Omental fat pad (tissue), 4 donors: Measurements from ENCODE around the gene METTL15. TPM values are rescaled to one million over a fixed set of nuclear protein-coding genes. Genes with fewer than 3 reads are reported as not detected.
"Not testable (repeated sequence)": the region's sequence is repeated elsewhere in the genome, so short reads cannot be mapped to it uniquely, and the experiment has no call there.

ENCODE experiments used
- ATAC-seq: fragments of 150-250 bp; one replicate; pipeline ENCODE4 v1.9.1; 2016; ENCODE audit warnings: mild to moderate bottlenecking, moderate library complexity; ENCODE audit not compliant: low FRiP score
- DNase-seq: peaks from one replicate; pipeline ENCODE4 v3.0.0-alpha.2; 2019; ENCODE audit warnings: low spot score
- total RNA-seq, 4 donors: library from RNA; depleted of rRNA; stranded (reverse); fragments of >200 nt; gene quantifications; one replicate each; pipeline ENCODE4 v1.1.0, GENCODE V29; 2016
- TF ChIP-seq, protein P1 (sequence below), 3 donors: fragments of 450-650 bp; IDR thresholded peaks; one replicate each; pipeline ENCODE4 v1.5.1; 2016 to 2017; ENCODE audit warnings: antibody characterized with exemption in 3 of 3, mild to moderate bottlenecking in 3 of 3, moderate library complexity in 2 of 3

Gene METTL15
- total RNA-seq, 4 donors from 2014 or later, result 4.9 to 11.8 (median 9.4) TPM

DNA sequence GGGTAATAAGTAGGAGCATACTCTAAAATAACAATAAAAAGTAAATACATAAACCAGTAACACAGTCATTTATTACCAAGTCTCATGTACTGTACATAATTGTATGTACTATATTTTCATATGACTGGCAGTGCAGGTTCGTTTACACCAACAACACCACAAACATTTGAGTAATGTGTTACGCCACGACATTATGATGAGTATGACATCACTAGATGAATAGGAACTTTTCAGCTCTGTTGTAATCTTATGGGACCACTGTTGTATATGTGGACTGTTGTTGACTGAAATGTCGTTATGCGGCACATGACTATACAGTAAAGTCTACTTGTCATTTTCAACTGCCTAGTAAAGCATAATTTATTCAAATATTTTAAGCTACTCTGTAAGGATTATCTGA lies 18.8 kb upstream of the METTL15 start:
- TF ChIP-seq, protein P1, sequence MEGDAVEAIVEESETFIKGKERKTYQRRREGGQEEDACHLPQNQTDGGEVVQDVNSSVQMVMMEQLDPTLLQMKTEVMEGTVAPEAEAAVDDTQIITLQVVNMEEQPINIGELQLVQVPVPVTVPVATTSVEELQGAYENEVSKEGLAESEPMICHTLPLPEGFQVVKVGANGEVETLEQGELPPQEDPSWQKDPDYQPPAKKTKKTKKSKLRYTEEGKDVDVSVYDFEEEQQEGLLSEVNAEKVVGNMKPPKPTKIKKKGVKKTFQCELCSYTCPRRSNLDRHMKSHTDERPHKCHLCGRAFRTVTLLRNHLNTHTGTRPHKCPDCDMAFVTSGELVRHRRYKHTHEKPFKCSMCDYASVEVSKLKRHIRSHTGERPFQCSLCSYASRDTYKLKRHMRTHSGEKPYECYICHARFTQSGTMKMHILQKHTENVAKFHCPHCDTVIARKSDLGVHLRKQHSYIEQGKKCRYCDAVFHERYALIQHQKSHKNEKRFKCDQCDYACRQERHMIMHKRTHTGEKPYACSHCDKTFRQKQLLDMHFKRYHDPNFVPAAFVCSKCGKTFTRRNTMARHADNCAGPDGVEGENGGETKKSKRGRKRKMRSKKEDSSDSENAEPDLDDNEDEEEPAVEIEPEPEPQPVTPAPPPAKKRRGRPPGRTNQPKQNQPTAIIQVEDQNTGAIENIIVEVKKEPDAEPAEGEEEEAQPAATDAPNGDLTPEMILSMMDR (IDR thresholded peaks at IDR 0.05), result no peak
- ATAC-seq (no peak), DNase-seq (no peak)

DNA sequence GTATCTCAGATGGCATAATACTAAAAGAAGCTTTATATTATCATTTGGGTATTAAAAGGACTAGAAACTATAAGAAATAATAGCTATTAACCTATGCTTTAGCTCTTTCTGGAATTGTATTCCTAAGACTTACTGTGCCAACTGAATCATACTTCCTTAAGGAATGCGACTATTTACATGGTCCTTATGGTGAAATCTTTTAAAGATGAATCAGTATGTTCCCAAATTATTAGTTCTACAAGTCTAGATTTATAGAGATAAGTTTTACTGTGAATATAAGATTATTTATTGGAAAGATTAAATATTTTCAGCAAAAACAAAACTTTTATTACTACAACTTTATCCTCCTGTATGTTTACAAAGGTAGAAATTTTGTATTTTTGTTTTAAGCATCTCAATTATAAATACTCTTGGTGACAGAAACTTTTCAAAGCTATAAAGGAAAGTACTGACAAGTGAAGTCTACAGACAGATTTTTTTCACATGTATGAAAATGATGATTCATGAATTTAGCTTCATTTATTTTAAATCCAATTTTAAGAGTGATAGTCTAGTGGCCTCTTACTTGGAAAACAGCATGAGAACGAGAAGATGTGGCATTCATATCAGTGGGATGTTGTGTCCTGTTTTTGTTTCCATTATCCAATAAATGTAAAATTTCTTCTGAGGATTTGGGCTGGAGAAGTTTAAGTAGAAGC lies 18.0 kb upstream of the METTL15 start:
- DNase-seq, result no peak
- no peak for ATAC-seq
- TF ChIP-seq, protein P1 (IDR thresholded peaks at IDR 0.05), result no peak

DNA sequence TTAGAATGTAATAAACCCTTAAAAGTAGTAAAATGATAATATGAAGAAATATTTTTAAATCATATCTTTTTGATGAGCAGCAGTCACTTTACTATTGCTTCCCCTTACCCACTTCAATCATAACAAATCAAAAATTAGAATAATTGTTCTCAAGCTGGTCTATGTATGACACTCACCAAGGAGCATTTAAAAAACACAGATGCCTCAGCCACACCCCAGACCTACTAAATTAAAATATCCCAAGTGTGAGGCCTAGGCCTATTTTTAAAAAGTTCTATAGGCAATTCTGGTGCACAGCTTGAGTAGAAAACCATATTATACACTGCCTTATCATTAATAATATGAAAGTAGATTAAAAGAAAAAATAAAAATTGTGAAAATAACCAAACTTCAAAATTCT lies 15.4 kb upstream of the METTL15 start:
- ATAC-seq, result no peak
- TF ChIP-seq, protein P1 (IDR thresholded peaks at IDR 0.05), result no peak
- no peak for DNase-seq

DNA sequence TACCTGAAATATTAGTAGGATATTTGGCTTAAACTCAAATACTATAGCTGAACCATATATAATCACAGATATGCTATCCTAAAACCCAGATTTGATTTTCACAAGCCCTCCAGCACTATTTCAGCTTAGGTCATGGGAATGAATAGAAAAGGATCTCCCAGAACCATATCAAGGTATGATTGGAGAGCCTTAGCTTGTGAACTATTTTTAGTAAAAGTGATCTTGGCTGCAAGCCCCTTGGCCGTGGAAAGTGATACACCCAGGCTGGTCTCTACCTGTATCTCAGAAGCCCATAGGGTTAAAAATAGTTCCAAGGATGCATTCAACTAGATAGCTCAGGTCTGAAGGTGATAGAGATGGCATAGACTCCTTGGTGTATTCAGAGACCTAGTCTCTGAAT lies 9.9 kb upstream of the METTL15 start:
- ATAC-seq, result no peak
- TF ChIP-seq, protein P1 (IDR thresholded peaks at IDR 0.05), result no peak
- no peak for DNase-seq

DNA sequence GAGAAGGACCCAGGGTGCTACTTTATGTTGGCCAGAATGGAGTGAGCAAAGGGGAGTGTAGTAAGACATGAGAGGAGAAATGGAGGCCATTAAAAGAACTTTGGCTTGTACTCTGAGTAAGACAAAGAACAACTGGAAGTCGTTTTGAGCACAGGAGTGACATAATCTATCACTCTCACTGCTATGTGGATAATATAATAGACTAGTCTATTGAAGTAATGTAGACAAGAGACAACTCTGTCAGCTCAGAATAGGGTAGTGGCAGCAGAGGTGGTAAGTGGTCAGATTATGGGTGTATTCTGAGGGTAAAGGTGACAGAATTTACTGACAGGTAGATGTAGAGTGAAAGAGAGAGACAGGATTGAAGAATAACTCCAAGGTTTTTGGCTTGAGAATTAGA lies 8.5 kb upstream of the METTL15 start:
- no peak for ATAC-seq
- TF ChIP-seq, protein P1 (IDR thresholded peaks at IDR 0.05), result no peak
- DNase-seq, result no peak

DNA sequence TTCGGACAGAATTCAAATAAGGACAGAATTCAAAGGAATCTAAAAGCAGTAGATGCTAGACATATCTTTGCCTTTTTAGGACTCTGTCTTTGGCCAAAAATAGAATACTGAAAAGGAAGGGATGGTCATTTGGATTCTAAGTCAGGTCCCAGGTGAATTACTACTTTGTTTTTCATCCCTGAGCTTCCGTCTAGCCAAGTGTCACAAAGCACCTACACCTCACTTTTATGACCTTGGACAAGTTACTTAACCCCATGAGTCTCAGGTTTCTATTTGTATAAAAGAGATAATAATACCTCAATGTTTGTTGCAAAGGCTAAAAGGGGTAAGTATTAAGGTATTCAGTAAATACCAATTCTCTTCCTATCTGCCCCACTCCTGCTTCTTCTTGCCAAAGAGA lies 7.5 kb upstream of the METTL15 start:
- ATAC-seq (no peak), DNase-seq (no peak)
- TF ChIP-seq, protein P1 (IDR thresholded peaks at IDR 0.05), result no peak

DNA sequence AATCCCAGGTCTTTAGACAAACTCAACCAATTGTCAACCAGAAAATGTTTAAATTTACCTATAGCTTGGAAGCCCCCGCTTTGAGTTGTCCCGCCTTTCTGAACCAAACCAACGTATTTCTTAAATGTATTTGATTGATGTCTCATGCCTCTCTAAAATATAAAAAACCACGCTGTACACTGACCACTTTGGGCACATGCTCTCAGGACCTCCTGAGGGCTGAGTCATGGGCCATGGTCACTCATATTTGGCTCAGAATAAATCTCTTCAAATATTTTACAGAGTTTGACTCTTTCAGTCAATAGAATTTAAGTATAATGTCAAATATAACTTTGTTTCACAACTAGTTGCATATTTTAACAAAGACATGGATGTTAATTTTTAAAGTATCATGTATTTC lies 5.9 kb upstream of the METTL15 start:
- not testable (repeated sequence) for DNase-seq, ATAC-seq
